MM.1S (cell line): Measurements from ENCODE around the gene CTNNBL1.

ENCODE experiments used
- DNase-seq: peaks from one replicate; pipeline ENCODE4 v3.0.0-alpha.2; 2015
- H2AFZ ChIP-seq: fragments of 300-600 bp; sonication (generic); 2 replicates; pipeline ENCODE4 v1.6.0; 2016; ENCODE audit warnings: antibody characterized with exemption, low read length
- H3F3A ChIP-seq: fragments of 300-600 bp; sonication (generic); 2 replicates; pipeline ENCODE4 v1.6.1; 2016; ENCODE audit warnings: mild to moderate bottlenecking, antibody characterized with exemption, low read length, moderate library complexity, mixed read lengths; ENCODE audit not compliant: insufficient read depth
- H3K27ac ChIP-seq: fragments of 300-600 bp; sonication (generic); 2 replicates; pipeline ENCODE4 v1.5.1; 2016; ENCODE audit warnings: mild to moderate bottlenecking, low read length
- H3K27me3 ChIP-seq: fragments of 300-600 bp; sonication (generic); replicated peaks from 2 replicates; pipeline ENCODE4 v1.6.0; 2016; ENCODE audit warnings: low read length; ENCODE audit not compliant: insufficient read depth
- H3K36me3 ChIP-seq: fragments of 300-600 bp; sonication (generic); replicated peaks from 2 replicates; pipeline ENCODE4 v1.6.1; 2016; ENCODE audit warnings: mild to moderate bottlenecking, low read length, mixed read lengths; ENCODE audit not compliant: insufficient read depth
- H3K4me1 ChIP-seq: fragments of 300-600 bp; sonication (generic); 2 replicates; pipeline ENCODE4 v1.6.1; 2016; ENCODE audit warnings: low read length, mixed read lengths
- H3K4me2 ChIP-seq: fragments of 300-600 bp; sonication (generic); 2 replicates; pipeline ENCODE4 v1.6.0; 2016; ENCODE audit warnings: low read depth, low read length
- H3K4me3 ChIP-seq: fragments of 300-600 bp; sonication (generic); 2 replicates; pipeline ENCODE4 v1.5.1; 2016; ENCODE audit warnings: low read length, mixed read lengths
- H3K79me2 ChIP-seq: fragments of 300-600 bp; sonication (generic); 2 replicates; pipeline ENCODE4 v1.6.1; 2016; ENCODE audit warnings: mixed run types, low read length, mixed read lengths
- H3K9ac ChIP-seq: fragments of 300-600 bp; sonication (generic); 2 replicates; pipeline ENCODE4 v1.6.1; 2016; ENCODE audit warnings: low read length, mixed read lengths
- H3K9me2 ChIP-seq: fragments of 300-600 bp; sonication (generic); replicated peaks from 2 replicates; pipeline ENCODE4 v1.6.1; 2016; ENCODE audit warnings: mild to moderate bottlenecking, low read length, mixed read lengths; ENCODE audit not compliant: insufficient read depth
- H3K9me3 ChIP-seq: fragments of 300-600 bp; sonication (generic); replicated peaks from 2 replicates; pipeline ENCODE4 v1.6.1; 2016; ENCODE audit warnings: mild to moderate bottlenecking, low read length, mixed read lengths; ENCODE audit not compliant: insufficient read depth
- H4K20me1 ChIP-seq: fragments of 300-600 bp; sonication (generic); 2 replicates; pipeline ENCODE4 v1.6.1; 2016; ENCODE audit warnings: mild to moderate bottlenecking, low read length, moderate library complexity, mixed read lengths; ENCODE audit not compliant: insufficient read depth
- EZH2 ChIP-seq: fragments of 300-600 bp; sonication (generic); optimal IDR thresholded peaks from 2 replicates; pipeline ENCODE3; 2017; ENCODE audit warnings: low read depth, mild to moderate bottlenecking, antibody characterized with exemption, low read length, mixed read lengths
- EZH2phosphoT487 ChIP-seq: fragments of 300-600 bp; sonication (generic); IDR thresholded peaks from 2 replicates; pipeline ENCODE4 v1.6.1; 2018; ENCODE audit warnings: antibody characterized with exemption, low read length
- TF ChIP-seq, protein P1 (sequence below): fragments of 300-600 bp; sonication (generic); IDR thresholded peaks from 2 replicates; pipeline ENCODE4 v1.5.1; 2016; ENCODE audit warnings: antibody characterized with exemption, low read length, mixed read lengths

Gene CTNNBL1

DNA sequence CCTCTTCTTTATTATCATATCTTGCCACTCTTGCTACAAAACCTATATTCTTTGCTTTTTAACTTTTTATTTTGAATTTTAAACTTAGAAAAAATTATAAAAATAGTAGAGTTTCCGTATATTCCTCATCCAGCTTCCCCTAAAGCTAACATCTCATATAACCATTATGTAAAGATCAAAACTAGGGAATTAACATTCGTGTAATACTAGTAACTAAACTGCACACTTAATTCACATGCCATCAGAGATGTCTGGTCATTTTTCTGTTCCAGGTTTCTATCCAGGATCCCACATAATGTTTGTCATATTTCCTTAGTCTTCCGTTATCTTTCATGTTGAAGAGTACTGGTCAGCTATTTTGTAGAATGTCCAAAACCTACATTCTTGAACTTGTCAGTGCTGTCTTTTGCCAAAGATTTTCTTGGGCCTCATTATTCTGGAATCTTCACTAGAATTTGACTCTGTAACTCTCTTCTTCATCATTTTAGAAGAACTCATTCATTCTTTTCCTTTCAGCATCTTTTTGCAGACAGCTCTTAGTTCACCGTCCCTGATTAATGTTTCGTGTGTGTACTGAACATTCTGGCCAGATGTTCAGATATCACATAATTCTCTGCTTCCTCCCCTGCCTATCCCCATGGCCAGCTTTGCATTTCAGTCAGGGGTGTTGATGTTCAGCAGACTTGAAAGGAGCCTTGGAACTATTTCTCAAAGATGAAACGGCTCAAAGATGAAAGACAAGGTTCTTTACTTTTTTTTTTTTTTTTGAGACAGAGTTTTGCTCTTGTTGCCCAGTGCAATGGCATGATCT is 9.4 kb downstream of the CTNNBL1 start:
- H3K79me2 ChIP-seq, result peaks cover 70% of the 10 kb centered on the region
- no peak overlapping the region for H3K27ac ChIP-seq
- no peak overlapping the region for H2AFZ ChIP-seq
- no peak overlapping the region for H3K9ac ChIP-seq
- H3F3A ChIP-seq, result no peaks in the 10 kb centered on the region
- no peak for DNase-seq
- H3K4me1 ChIP-seq, result 0 out of 2 replicates have a peak, but pooled peaks cover 6% of the 10 kb centered on the region
- H3K4me3 ChIP-seq, result no peak overlapping the region
- H3K9me3 ChIP-seq, result no peaks in the 10 kb centered on the region
- H4K20me1 ChIP-seq, result no peaks in the 10 kb centered on the region
- H3K9me2 ChIP-seq, result no peaks in the 10 kb centered on the region
- no peaks in the 10 kb centered on the region for H3K27me3 ChIP-seq
- no peak for TF ChIP-seq EZH2phosphoT487
- TF ChIP-seq, protein P1, sequence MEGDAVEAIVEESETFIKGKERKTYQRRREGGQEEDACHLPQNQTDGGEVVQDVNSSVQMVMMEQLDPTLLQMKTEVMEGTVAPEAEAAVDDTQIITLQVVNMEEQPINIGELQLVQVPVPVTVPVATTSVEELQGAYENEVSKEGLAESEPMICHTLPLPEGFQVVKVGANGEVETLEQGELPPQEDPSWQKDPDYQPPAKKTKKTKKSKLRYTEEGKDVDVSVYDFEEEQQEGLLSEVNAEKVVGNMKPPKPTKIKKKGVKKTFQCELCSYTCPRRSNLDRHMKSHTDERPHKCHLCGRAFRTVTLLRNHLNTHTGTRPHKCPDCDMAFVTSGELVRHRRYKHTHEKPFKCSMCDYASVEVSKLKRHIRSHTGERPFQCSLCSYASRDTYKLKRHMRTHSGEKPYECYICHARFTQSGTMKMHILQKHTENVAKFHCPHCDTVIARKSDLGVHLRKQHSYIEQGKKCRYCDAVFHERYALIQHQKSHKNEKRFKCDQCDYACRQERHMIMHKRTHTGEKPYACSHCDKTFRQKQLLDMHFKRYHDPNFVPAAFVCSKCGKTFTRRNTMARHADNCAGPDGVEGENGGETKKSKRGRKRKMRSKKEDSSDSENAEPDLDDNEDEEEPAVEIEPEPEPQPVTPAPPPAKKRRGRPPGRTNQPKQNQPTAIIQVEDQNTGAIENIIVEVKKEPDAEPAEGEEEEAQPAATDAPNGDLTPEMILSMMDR, result no peak
- TF ChIP-seq EZH2, result no peak
- H3K36me3 ChIP-seq, result no peaks in the 10 kb centered on the region
- no peak overlapping the region for H3K4me2 ChIP-seq

DNA sequence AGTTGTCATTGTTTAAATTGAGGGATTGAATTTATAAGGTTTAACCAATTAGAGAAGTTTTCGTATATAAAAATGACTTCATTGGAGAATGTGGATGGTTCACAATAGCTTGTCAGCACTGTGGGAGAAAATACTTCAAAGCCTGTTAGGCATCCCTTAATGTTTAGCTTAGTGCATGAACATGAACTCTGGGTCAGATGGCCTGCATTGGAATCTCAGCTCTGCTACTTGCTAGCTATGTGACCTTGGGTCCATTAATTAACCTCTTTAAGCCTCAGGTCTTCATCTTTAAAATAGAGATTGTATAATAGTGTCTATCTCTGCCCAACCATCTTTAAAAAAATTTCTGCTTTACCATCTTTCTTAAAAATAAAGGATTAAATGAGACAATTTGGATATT is 11.1 kb downstream of the CTNNBL1 start:
- no peaks in the 10 kb centered on the region for H3K36me3 ChIP-seq
- no peaks in the 10 kb centered on the region for H3K4me1 ChIP-seq
- no peaks in the 10 kb centered on the region for H4K20me1 ChIP-seq
- H3K9me2 ChIP-seq, result no peaks in the 10 kb centered on the region
- H3K9me3 ChIP-seq, result no peaks in the 10 kb centered on the region
- no peak overlapping the region for H3K4me3 ChIP-seq
- TF ChIP-seq EZH2phosphoT487, result no peak
- TF ChIP-seq, protein P1, result no peak
- no peak for TF ChIP-seq EZH2
- no peak overlapping the region for H2AFZ ChIP-seq
- no peak for DNase-seq
- no peak overlapping the region for H3K27ac ChIP-seq
- H3K79me2 ChIP-seq, result peaks cover 73% of the 10 kb centered on the region
- no peaks in the 10 kb centered on the region for H3K27me3 ChIP-seq
- no peak overlapping the region for H3K4me2 ChIP-seq
- H3K9ac ChIP-seq, result no peak overlapping the region
- H3F3A ChIP-seq, result no peaks in the 10 kb centered on the region

DNA sequence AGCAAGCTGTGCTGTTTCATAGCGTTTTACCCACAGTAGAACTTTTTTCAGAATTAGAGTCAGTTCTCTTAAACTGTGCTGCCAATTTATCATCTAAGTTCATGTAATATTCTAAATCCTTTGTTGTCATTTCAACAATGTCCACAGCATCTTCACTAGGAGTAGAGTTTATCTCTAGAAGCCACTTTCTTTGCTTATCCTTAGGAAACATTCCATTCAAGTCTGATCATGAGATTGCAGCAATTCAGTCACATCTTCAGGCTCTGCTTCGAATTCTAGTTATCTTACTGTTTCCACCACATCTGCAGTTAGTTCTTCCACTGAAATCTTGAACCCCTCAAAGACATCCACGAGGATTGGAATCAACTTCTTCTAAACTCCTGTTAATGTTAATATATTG is 12.5 kb downstream of the CTNNBL1 start:
- Histone ChIP-seq H3K36me3 (no peaks in the 10 kb centered on the region), H3F3A (no peaks in the 10 kb centered on the region), H3K27me3 (no peaks in the 10 kb centered on the region), H3K4me2 (no peak overlapping the region), H3K27ac (no peak overlapping the region), H4K20me1 (no peaks in the 10 kb centered on the region), H3K9ac (no peak overlapping the region), H3K9me2 (no peaks in the 10 kb centered on the region), H3K4me3 (no peak overlapping the region), H3K9me3 (no peaks in the 10 kb centered on the region), H3K79me2 (peaks cover 71% of the 10 kb centered on the region), H3K4me1 (no peaks in the 10 kb centered on the region), H2AFZ (no peak overlapping the region)
- TF ChIP-seq EZH2phosphoT487 (no peak), EZH2 (no peak)
- TF ChIP-seq, protein P1, result no peak
- DNase-seq, result no peak
